GM12878 (cell line): ENCODE data around the gene MOK. TPM values are rescaled to one million over a fixed set of nuclear protein-coding genes. Genes with fewer than 3 reads are reported as not detected.

Experiments
- ATAC-seq: fragments of 200-7000 bp; cut with Tn5 transposase; 3 replicates; pipeline ENCODE4 v1.9.1; 2020; ENCODE audit warnings: mild to moderate bottlenecking, moderate library complexity
- BruUV-seq: library from RNA; stranded (reverse); fragments of 400-500 nt; replicated peaks from 2 replicates; lab custom pipeline; 2021; lab: Mats Ljungman, UMichigan
- CTCF ChIA-PET: fragments of 300-600 bp; sonication (Branson Sonifier 250); formaldehyde crosslinking; extraction: SDS; loops from one replicate; lab custom pipeline; 2021; ENCODE audit warnings: inconsistent platforms; lab: Yijun Ruan, JAX
- POLR2A ChIA-PET: fragments of 350-600 bp; formaldehyde crosslinking; extraction: SDS; loops from one replicate; lab custom pipeline; 2021; ENCODE audit warnings: inconsistent platforms; lab: Charles Lee
- RAD21 ChIA-PET: fragments of 300-600 bp; sonication (Branson Sonifier 250); formaldehyde crosslinking; loops from one replicate; lab custom pipeline; 2023; ENCODE audit warnings: antibody characterized with exemption; ENCODE audit not compliant: unreplicated experiment; lab: Charles Lee
- SMC1A ChIA-PET: fragments of 300-600 bp; sonication (Branson Sonifier 250); formaldehyde crosslinking; loops from one replicate; lab custom pipeline; 2023; ENCODE audit not compliant: unreplicated experiment, uncharacterized antibody; lab: Charles Lee
- DNase-seq: peaks from one replicate; pipeline ENCODE4 v3.0.0-alpha.2; 2011; ENCODE audit warnings: low read depth, low spot score
- FAIRE-seq: peaks from 3 replicates; lab custom pipeline; 2011; peaks lifted over from hg19 to GRCh38; lab: Jason Lieb, UNC
- H2AFZ ChIP-seq: 2 replicates; pipeline ENCODE4 v1.6.0; 2011; ENCODE audit warnings: low read depth, low read length, control low read depth; ENCODE audit not compliant: control insufficient read depth
- H3K27ac ChIP-seq: 2 replicates; pipeline ENCODE4 v1.5.1; 2011; ENCODE audit warnings: control low read depth; ENCODE audit not compliant: control insufficient read depth, insufficient read depth
- H3K27me3 ChIP-seq, 2 experiments: replicated peaks in 1 of 2; 2 replicates each; pipeline versions ENCODE4 v1.6.0 to v1.6.1; 2011; ENCODE audit warnings: low read length in 1 of 2; ENCODE audit not compliant: control insufficient read depth in 2 of 2, insufficient read depth in 2 of 2
- H3K36me3 ChIP-seq, 2 experiments: 2 replicates each; pipeline ENCODE4 v1.5.1; 2011; ENCODE audit warnings: low read length in 1 of 2; ENCODE audit not compliant: control insufficient read depth in 2 of 2, insufficient read depth in 2 of 2
- H3K4me1 ChIP-seq: 2 replicates; pipeline ENCODE4 v1.6.1; 2011; ENCODE audit warnings: mild to moderate bottlenecking, low read length, moderate library complexity, mixed read lengths; ENCODE audit not compliant: control insufficient read depth, insufficient read depth
- H3K4me2 ChIP-seq: 2 replicates; pipeline ENCODE4 v1.6.0; 2011; ENCODE audit warnings: control low read depth; ENCODE audit not compliant: control insufficient read depth, insufficient read depth
- H3K4me3 ChIP-seq: fragments of 200-600 bp; sonication (generic); 2 replicates; pipeline ENCODE4 v1.5.1; 2016
- H3K79me2 ChIP-seq: 2 replicates; pipeline ENCODE4 v1.6.0; 2011; ENCODE audit warnings: low read length; ENCODE audit not compliant: control insufficient read depth, insufficient read depth
- H3K9ac ChIP-seq: 2 replicates; pipeline ENCODE4 v1.8.0; 2011; ENCODE audit warnings: low read length, control low read depth, mixed read lengths; ENCODE audit not compliant: control insufficient read depth, insufficient read depth
- H3K9me3 ChIP-seq: replicated peaks from 3 replicates; pipeline ENCODE4 v1.5.1; 2011; ENCODE audit warnings: mild to moderate bottlenecking, low read length; ENCODE audit not compliant: control insufficient read depth, insufficient read depth
- H4K20me1 ChIP-seq: 2 replicates; pipeline ENCODE4 v1.6.0; 2011; ENCODE audit not compliant: control insufficient read depth, insufficient read depth
- ASH2L ChIP-seq: fragments of 300-600, 200-600 bp; sonication (generic); IDR thresholded peaks from 2 replicates; pipeline ENCODE4 v1.6.1; 2017; ENCODE audit warnings: low read depth, mild to moderate bottlenecking, borderline replicate concordance
- CBX3 ChIP-seq: fragments of 200-600 bp; sonication (generic); IDR thresholded peaks from 2 replicates; pipeline ENCODE4 v1.6.1; 2016; ENCODE audit warnings: low read depth, borderline replicate concordance
- ETV6 ChIP-seq, 2 experiments: fragments of 450-650 bp in 1 of 2; IDR thresholded peaks in 1 of 2; conservative IDR thresholded peaks in 1 of 2; 2 replicates each; pipeline ENCODE4 v1.6.1; 2014; ENCODE audit warnings: antibody characterized with exemption in 1 of 2, borderline replicate concordance in 1 of 2, low read depth in 1 of 2, mild to moderate bottlenecking in 1 of 2, moderate library complexity in 1 of 2
- EZH2 ChIP-seq: IDR thresholded peaks from 2 replicates; pipeline ENCODE4 v1.6.1; 2012; ENCODE audit warnings: low read depth, mild to moderate bottlenecking, control low read depth, inconsistent platforms, low read length, borderline replicate concordance; ENCODE audit not compliant: control insufficient read depth
- HDAC2 ChIP-seq: fragments of 200-600 bp; sonication (generic); IDR thresholded peaks from 2 replicates; pipeline ENCODE4 v1.6.1; 2017
- PML ChIP-seq: IDR thresholded peaks from 2 replicates; pipeline ENCODE4 v1.6.1; 2012; ENCODE audit warnings: low read length, inconsistent platforms
- POLR2AphosphoS2 ChIP-seq: IDR thresholded peaks from 2 replicates; pipeline ENCODE4 v1.6.1; 2011; ENCODE audit warnings: low read depth, mild to moderate bottlenecking, low read length, improper control_type of control experiment, moderate library complexity
- RCOR1 ChIP-seq: conservative IDR thresholded peaks from 2 replicates; pipeline ENCODE4 v1.6.1; 2012; ENCODE audit warnings: low read depth, low read length, improper control_type of control experiment
- ZSCAN29 ChIP-seq: fragments of 450-650 bp; IDR thresholded peaks from 2 replicates; pipeline ENCODE4 v1.6.1; 2017; ENCODE audit warnings: mild to moderate bottlenecking, moderate library complexity
- WGBS: methylation state at CpG from one replicate; pipeline ENCODE4 v1.1.6; 2016; ENCODE audit warnings: low lambda C conversion rate; ENCODE audit not compliant: insufficient replicate concordance, insufficient coverage; ENCODE audit errors: missing lambda C conversion rate; 5-methylcytosine and 5-hydroxymethylcytosine counted together
- in situ Hi-C: fragments of 300-500 bp; cut with MboI; formaldehyde crosslinking; loops from 9 replicates; pipeline ENCODE4 v1.14.3; 2018; ENCODE audit warnings: mixed read lengths
- intact Hi-C: fragments of 100-400 bp; cut with micrococcal nuclease; formaldehyde crosslinking; loops from one replicate; pipeline ENCODE4 v1.14.2; 2022; ENCODE audit not compliant: unreplicated experiment
- polyA plus RNA-seq, 11 experiments: library from polyadenylated mRNA; depleted of rRNA in 4 of 11; unstranded in 6 of 11; stranded (reverse) in 5 of 11; fragments of >200 nt; fragmentation: Nextera tagmentation in 4 of 11; fragmentation: Illumina TruSeq in 1 of 11; extraction: Ambion mirVana in 4 of 11; extraction: Trizol in 1 of 11; gene quantifications; 1 replicate in 1 of 11; 2 replicates in 10 of 11; pipeline versions ENCODE4 v1.2.1 to v1.2.3, GENCODE V29; 2011 to 2016; ENCODE audit warnings: inconsistent platforms in 2 of 11, missing spikeins in 2 of 11, low read depth in 1 of 11
- total RNA-seq, 4 experiments: library from RNA; depleted of rRNA in 3 of 4; stranded (reverse); fragments of >200 nt in 3 of 4; fragmentation: Illumina TruSeq in 1 of 4; extraction: Trizol in 1 of 4; gene quantifications; 2 replicates each; pipeline versions ENCODE4 v1.2.1 to v1.2.3, GENCODE V29; 2013 to 2021
- TF ChIP-seq, protein P1 (sequence below): IDR thresholded peaks from 2 replicates; pipeline ENCODE4 v1.6.1; 2011; ENCODE audit warnings: borderline replicate concordance, low read depth, mild to moderate bottlenecking, moderate library complexity, mixed read lengths, low read length; ENCODE audit not compliant: insufficient read depth; ENCODE audit errors: extremely low read length

Gene MOK
- total and polyA plus RNA-seq, 10 of the 15 experiments (the other 5 are each of a cell fraction or from before 2014, with no cell fraction given): 0.10 to 3.0 (median 1.4) TPM

DNA sequence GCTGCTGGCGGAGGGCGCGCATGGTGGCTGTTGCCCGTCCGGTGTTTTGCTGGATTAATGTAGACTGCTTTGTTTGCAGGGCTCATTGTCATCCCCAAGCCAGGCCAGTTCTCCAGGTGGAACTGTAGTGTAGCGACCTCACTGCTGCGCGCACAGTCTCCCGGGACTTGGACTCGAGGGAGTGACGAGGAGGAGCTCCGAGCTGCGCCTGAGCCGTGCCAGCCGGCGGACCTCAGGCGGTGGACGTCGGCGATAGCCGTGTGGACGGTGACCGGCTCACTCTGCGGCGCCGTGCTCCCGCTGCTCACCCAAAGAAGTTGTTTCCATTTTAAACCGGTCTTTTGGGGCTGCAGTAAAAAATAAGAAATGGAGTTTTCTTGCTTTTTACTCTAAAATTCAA, 82.2 kb downstream of the MOK start:
- 98% methylated on average over 28 of the region's 28 CpGs for WGBS
- no peak overlapping the region for H2AFZ ChIP-seq
- H3K4me3 ChIP-seq: no peak overlapping the region
- in situ Hi-C loops (no loop called here), intact Hi-C loops (no loop called here)
- H3K9me3 ChIP-seq: no peaks in the 10 kb centered on the region
- no peak for DNase-seq
- no peak for FAIRE-seq
- BruUV-seq: no TSS peak
- peaks cover 10% of the 10 kb centered on the region for H3K4me1 ChIP-seq
- RAD21 ChIA-PET: no interaction called here
- CTCF ChIA-PET: no interaction called here
- no peaks in the 10 kb centered on the region for H3K79me2 ChIP-seq
- H3K27me3 ChIP-seq: no peaks in the 10 kb centered on the region
- no peaks in the 10 kb centered on the region for H4K20me1 ChIP-seq
- H3K4me2 ChIP-seq: no peak overlapping the region
- H3K9ac ChIP-seq: no peak overlapping the region
- ATAC-seq: no peak
- no peaks in the 10 kb centered on the region; a peak in 2 of 4 replicates for H3K36me3 ChIP-seq
- TF ChIP-seq, protein P1, sequence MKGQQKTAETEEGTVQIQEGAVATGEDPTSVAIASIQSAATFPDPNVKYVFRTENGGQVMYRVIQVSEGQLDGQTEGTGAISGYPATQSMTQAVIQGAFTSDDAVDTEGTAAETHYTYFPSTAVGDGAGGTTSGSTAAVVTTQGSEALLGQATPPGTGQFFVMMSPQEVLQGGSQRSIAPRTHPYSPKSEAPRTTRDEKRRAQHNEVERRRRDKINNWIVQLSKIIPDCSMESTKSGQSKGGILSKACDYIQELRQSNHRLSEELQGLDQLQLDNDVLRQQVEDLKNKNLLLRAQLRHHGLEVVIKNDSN: no peak
- TF ChIP-seq ETV6 (conservative IDR thresholded peaks at IDR 0.05 in 1 of 2, IDR thresholded peaks at IDR 0.05 in 1 of 2; ENCODE audit: borderline replicate concordance in 1 of 2, low read depth in 1 of 2) (no peak), EZH2 (no peak), RCOR1 (no peak), HDAC2 (no peak), POLR2AphosphoS2 (no peak), ZSCAN29 (no peak), PML (no peak), CBX3 (no peak), ASH2L (no peak)
- SMC1A ChIA-PET: interaction anchor here (0.6 kb wide), 1 partner anchor 82 kb away, joined by 3 read pairs; the partner anchor contains the start of gene MOK
- no peak overlapping the region for H3K27ac ChIP-seq
- POLR2A ChIA-PET: no interaction called here
